GM23338 (cell line): ENCODE results near the gene DHRS13.

ENCODE experiments used
- CTCF ChIP-seq, 2 experiments: fragments of 200-600 bp in 1 of 2; sonication (generic) in 1 of 2; conservative IDR thresholded peaks; 2 replicates each; pipeline versions ENCODE4 v1.5.1 to v1.6.1; 2016 to 2017; ENCODE audit warnings: antibody characterized with exemption in 2 of 2, low read depth in 2 of 2, mild to moderate bottlenecking in 2 of 2, moderate library complexity in 1 of 2
- EZH2 ChIP-seq: fragments of 200-600 bp; sonication (generic); IDR thresholded peaks from one replicate; pipeline ENCODE4 v1.8.0; 2017; ENCODE audit warnings: antibody characterized with exemption, mild to moderate bottlenecking, low read depth; ENCODE audit not compliant: unreplicated experiment
- EZH2phosphoT487 ChIP-seq: fragments of 200-600 bp; sonication (generic); IDR thresholded peaks from one replicate; pipeline ENCODE4 v1.8.1; 2018; ENCODE audit warnings: antibody characterized with exemption; ENCODE audit not compliant: unreplicated experiment
- NANOG ChIP-seq: IDR thresholded peaks from 2 replicates; pipeline ENCODE4 v1.6.1; 2016; ENCODE audit warnings: antibody characterized with exemption, borderline replicate concordance
- POLR2AphosphoS5 ChIP-seq: IDR thresholded peaks from 2 replicates; pipeline ENCODE4 v1.6.1; 2016; ENCODE audit warnings: antibody characterized with exemption, low read depth
- REST ChIP-seq: IDR thresholded peaks from one replicate; pipeline ENCODE4 v1.6.1; 2018; ENCODE audit warnings: antibody characterized with exemption; ENCODE audit not compliant: unreplicated experiment
- STAT1 ChIP-seq: IDR thresholded peaks from one replicate; pipeline ENCODE4 v1.6.1; 2016; ENCODE audit warnings: antibody characterized with exemption; ENCODE audit not compliant: unreplicated experiment

DNA sequence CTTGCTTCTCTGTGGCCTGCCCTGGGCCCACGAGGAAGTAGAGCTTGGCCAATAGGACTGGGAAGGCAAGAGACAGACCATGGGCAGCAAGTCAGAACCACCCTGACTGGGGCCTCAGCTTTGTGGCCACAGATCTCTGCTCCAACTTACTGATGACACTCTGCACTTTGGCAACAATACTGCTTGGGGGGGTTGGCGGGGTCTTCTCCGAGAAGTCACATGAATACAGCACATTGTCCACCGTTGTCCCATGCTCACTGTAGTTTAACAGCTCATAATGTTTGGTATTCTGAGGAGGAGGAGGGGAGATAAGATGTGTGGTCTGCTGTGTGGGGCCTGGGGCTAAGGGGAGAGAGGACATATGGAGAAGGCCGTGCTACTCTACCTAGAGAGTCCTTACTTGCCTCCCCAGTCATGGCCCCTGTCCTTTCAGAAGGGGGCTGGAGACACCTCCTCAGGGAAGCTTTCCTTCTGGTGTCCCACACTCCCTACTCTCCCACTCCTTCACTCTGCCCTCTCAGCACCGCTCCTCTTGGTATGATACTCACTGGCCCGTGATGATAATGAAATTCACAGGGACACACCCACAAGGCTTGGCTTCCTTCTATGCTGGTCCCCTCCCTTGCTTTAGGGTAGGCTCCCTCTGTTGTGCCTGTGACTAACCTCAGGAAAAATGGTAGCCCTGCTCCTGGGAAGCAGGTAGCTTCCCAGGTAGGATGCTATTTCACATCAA, 4.0 kb upstream of the DHRS13 start:
- no peak for TF ChIP-seq CTCF (conservative IDR thresholded peaks at IDR 0.05; ENCODE audit: low read depth in 2 of 2)
- no peak; the same call in 1 of the 2 replicates for TF ChIP-seq POLR2AphosphoS5
- TF ChIP-seq EZH2phosphoT487 = no peak
- no peak for TF ChIP-seq EZH2
- TF ChIP-seq REST = no peak
- no peak for TF ChIP-seq NANOG
- TF ChIP-seq STAT1 = no peak
